Measurements from ENCODE around the gene IL19. TPM values are rescaled to one million over a fixed set of nuclear protein-coding genes. Genes with fewer than 3 reads are reported as not detected.

IL19 gene
- total RNA-seq, 1 donor from 2014 or later: not detected

- no peak for DNase-seq (ENCODE audit: low read depth, low spot score)
Measured at GRCh38 chr1:206890125-206891060, 119.8 kb downstream of the IL19 start.

GRCh38 chr1:206891412-206891811, 120.8 kb downstream of the IL19 start:
- no peak for DNase-seq (ENCODE audit: low read depth, low spot score)

Other genes with a start within 250 kb of the IL19 start
- gene EIF2D, start 158.3 kb upstream of the IL19 start, total RNA-seq: 51.2 and 61.1 TPM in 2 replicates
- gene DYRK3, start 135.2 kb upstream of the IL19 start, total RNA-seq: 13.4 and 15.9 TPM in 2 replicates
- 40.9 and 44.5 TPM in 2 replicates for gene MAPKAPK2, start 85.9 kb upstream of the IL19 start, total RNA-seq
- gene IL10, start 1.7 kb downstream of the IL19 start, total RNA-seq: not detected in 2 replicates
- gene IL20, start 94.8 kb downstream of the IL19 start, total RNA-seq: not detected in 2 replicates
- not detected in 2 replicates for gene IL24, start 126.7 kb downstream of the IL19 start, total RNA-seq
- not detected in 2 replicates for gene FCMR, start 151.2 kb downstream of the IL19 start, total RNA-seq
- not detected in 2 replicates for gene PIGR, start 175.7 kb downstream of the IL19 start, total RNA-seq
- gene FCAMR, start 199.7 kb downstream of the IL19 start, total RNA-seq: not detected in 2 replicates

Data from pulmonary artery endothelial cell (primary cell).